T-helper 1 cell treated with Interleukin-12 subunit alpha and Interleukin-12 subunit beta and Interleukin-4 antibody, amounts not matched to agents 30 ng/mL and 1 ng/mL, for 36 hours (primary cell): ENCODE measurements around the gene TMEM163. TPM values are rescaled to one million over a fixed set of nuclear protein-coding genes. Genes with fewer than 3 reads are reported as not detected.

Experiments used
- intact Hi-C: fragments of 100-400 bp; cut with micrococcal nuclease; formaldehyde crosslinking; loops from one replicate; pipeline ENCODE4 v1.15.1; 2024
- total RNA-seq: library from RNA; stranded (reverse); gene quantifications from 2 replicates; pipeline ENCODE4 v1.2.3, GENCODE V29; 2022

Gene TMEM163
- total RNA-seq, 1 donor from 2014 or later, result 0.29 TPM

DNA sequence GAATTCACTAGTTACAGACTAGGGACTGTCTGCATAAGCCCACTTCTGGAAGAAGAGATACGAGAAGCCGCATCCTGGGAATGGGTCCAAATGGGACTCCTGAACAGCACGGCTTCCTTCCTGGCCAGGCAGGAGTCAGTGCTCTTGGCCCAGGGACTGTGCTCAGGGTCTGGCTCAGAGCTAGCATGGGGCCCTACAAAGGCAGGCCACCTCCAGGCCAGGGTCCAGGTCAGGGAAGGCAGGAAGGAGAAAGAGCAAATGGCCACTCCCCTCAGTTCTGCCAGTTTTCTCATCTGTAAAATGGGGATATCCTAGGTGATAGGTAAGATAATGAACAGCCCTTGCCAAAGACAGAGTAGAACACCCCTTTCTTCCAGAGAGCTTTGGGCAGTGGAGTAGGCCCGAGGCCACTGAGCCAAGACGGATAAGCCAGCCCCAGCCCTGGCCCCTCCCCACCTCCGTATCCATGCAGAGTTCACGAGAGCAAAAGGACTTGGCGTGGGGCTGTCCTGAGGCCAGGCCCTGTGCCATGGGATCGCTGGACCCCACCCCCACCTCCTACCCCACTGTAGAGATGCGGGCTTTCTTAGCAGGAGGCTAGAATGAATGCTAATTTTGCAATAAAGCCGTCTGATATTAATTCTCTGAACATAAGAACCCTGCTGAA, 274.9 kb downstream of the TMEM163 start:
- intact Hi-C loops, result no loop called here

DNA sequence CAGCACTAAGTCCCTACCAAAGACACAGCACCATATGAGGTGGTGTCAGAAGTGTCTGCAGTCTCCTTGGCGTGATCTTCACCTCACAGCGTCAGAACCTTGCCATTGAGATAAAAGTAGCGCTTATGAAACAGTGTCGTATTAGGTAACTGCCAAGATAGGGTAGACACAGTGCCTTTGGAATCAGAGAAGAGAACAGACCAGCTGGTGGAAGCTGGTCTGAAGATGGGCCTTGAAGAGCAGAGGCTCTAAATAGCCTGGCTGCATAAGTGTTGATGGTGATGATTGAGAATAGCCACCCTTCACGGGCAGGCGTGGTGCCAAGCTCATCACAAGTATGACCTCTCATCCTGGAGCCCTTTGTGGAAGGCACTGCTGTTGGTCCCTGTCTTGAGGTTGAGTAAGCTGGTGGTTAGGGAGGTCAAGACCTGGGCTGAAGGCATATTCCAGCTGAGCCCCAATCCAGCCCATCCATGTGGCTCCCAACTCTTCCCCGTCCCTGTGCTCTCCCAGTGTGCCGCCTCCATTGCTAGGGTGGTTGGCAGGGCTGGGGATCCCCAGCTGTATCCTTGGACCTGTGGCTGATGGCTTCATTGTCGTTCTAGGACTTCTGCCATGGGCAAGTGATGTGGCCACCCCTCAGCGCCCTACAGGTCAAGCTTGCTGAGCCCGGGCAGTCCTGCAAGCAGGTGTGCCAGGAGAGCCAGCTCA, 277.5 kb downstream of the TMEM163 start:
- intact Hi-C loops, result no loop called here

DNA sequence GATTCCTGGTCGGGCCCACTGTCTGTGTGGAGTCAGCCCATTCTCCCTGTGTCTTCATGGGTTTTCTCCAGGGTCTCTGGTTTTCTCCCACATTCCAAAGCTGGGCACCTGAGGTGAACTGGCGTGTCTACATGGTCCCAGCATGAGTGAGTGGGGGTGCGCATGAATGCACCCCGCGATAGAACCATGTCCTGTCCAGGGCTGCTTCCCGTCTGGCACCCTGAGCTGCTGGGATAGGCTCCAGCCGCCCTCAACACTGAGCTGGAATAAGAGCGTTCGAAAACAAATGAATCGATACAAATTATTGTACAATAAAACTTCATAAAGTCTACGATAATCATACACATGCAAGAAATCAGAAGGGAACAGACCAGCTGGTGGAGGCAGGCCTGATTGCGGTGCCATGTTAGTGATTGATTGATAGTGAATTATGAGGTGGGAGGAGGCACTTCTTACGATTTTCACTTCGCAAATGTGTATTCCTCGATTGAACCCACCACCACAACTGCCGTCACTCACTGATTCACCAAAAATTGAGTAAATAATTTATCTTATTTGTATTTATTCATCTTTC, 278.4 kb downstream of the TMEM163 start:
- intact Hi-C loops, result no loop called here

DNA sequence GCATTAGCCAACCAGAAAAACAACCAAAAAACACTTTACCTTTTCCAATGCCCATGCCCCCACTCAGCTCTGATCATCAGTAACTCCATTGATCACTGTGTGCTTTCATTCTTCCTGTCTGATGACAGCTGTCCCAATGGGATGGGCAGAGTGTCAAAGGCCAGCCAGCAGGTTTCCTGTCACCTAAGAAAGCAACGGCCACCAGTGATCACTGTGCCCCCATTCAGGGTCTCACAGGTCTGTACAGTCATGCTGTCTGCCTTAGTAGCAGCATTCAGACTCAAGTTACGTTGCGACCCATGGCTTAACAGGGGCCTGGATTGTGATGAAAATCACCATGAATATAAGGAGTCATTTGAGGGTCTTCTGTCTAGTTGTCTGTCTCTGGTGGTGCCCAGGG, 280.4 kb downstream of the TMEM163 start:
- intact Hi-C loops, result no loop called here

DNA sequence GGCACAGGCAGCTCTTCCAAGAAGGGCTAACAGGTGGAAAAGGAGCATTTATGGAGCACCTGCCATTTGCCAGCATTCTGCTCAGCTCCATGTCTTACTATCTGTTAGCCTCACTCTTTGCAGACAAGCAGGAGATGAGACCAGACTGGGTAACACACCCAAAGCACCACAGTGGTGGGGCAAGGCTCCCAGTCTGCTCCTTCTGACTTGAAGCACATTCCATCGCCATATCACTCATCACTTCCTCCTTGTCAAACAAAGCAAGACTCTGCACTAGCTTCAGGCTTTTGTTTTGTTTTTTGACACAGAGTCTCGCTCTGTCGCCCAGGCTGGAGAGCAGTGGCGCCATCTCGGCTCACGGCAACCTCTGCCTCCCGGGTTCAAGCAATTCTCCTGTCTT, 282.1 kb downstream of the TMEM163 start:
- intact Hi-C loops, result no loop called here

DNA sequence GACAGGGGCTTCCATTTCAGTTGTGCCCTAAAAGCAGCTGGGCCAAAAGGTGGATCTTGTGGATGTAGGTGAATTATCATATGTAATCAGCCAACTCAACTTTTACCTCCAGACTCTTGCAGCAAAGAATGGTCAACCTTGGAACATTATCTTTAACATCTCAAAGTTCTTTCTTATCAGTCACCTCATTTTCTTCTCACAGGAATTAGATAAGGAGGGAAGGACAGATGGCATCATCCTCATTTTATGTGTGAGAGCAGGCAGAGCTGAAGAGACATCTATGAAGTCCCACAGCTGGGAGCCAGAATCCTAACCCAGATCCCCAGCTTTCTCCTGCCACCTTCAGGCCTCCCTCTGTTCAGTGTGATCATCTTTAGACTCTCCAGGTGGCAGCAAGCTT, 282.9 kb downstream of the TMEM163 start:
- intact Hi-C loops, result no loop called here

DNA sequence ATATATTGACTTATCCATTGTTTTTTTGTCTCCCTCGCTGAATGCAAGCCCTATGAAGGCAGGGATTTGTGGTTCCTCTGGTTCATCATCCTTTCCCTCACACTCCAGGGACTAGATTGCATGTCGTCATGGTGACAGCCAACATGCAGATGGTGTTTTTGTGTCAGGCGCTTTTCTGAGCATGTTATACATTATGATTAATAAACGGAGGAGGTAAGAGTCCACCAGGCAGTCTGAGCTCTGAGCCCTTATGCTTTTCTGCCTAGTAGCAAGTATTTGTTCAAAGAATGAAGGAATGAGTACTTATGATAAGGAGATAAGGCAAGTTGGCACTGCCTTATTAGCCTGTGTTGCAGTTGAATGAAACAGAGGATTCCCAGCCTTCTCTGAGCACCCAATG, 283.3 kb downstream of the TMEM163 start:
- intact Hi-C loops, result no loop called here

DNA sequence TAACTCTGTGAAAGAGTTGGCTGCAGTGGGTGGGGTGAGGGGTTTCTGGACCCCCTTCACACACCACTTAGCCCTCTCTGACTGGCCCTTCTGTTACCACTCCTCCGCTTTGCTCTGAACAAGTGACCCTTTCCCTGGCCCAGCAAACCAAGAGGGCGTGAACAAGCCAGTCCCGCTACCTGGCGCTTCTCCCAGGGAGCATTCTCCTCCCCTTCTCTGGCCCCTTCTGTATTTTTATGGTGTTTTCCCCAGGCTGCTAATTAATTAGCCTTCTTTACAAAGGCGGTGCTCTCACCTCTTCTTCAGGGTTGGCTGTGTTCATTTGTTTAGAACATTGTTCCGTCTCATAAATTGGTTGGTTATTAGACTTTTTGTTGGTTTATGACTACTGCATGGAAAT, 284.8 kb downstream of the TMEM163 start:
- intact Hi-C loops, result no loop called here

DNA sequence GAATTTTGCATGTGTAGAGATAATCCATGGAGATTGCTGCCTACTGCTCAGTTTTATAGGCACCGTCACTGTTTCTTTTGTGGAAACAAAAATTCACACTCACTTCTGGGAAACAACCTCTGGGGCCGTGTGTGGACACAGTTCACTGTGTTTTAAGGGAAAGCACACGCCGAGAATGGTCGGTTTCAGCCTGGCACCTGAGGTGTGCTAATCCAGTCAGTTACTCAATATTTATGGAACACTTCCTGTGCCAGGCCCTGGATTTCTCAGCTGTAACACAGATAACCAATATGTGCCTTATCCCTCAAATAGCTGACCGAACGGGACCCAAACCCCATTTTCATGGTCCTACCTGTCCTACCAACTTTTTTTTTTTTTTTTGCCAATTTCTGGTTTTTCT, 285.3 kb downstream of the TMEM163 start:
- intact Hi-C loops, result no loop called here

DNA sequence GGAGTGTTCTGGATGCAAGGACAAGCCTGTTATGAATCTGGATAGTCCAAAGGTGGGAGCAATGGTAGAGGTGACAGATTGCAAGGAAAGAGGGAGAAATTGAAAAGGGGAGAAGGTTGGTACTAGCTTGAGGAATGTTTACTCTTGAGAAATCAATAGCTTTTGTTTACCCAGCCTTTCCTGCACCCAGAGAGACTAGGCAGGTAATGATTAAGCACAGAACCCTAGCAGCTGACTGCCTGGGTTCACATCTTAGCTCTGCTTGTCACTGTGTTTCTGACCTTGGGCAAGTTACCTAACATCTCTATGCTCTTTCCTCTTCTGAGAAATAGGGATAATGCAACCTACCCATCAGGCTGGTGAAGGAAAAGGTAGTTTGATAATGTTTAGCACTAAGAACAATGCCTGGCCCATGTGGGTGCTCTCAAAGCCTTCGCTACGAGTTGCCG, 286.3 kb downstream of the TMEM163 start:
- intact Hi-C loops, result no loop called here

DNA sequence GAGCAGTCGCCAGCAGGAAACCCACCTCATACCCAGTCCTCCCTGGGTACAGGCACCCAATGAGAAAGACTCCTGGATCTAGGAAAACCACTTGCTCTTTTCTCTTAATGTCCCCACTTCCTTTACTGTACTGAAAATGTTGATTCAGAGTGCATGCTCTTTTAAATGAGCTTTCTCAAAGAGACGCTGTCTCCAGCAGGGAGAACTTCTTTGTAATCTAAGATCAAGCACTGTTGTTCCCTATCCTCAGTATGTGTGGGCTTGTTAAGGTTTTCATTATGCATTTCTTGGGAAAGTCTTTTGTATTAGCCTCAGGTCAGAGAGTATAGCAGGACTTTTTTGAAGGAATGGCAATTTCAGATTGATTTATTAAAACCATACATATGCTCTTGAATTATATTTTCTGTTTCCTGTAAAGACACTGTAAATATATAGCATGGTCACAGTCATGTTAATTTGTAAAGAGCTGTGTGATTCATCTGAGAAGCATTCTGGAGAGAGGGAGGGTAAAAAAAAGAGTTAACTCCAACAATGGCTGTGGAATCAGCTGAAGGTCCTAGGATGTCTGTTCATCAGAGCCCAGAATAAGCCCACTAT, 286.9 kb downstream of the TMEM163 start:
- intact Hi-C loops, result no loop called here

DNA sequence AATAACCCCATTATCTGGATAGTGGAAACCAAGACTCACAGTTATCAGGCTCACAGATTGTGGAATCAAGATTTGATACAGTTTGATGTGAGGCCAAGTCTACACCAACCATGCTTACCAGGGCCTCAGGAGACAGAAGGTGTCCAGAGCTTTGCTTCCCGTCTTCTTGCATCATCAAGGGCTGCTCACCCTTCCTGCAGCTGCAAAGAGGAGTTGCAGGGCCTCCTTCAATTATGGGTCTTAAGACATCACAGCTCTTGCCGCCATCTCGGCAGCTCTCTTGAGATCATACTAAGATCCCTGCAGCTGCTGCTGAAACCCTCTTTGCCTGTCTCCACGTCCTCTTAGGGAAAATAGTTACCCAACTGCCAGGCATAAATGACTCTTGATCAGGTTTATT, 288.9 kb downstream of the TMEM163 start:
- intact Hi-C loops, result no loop called here

DNA sequence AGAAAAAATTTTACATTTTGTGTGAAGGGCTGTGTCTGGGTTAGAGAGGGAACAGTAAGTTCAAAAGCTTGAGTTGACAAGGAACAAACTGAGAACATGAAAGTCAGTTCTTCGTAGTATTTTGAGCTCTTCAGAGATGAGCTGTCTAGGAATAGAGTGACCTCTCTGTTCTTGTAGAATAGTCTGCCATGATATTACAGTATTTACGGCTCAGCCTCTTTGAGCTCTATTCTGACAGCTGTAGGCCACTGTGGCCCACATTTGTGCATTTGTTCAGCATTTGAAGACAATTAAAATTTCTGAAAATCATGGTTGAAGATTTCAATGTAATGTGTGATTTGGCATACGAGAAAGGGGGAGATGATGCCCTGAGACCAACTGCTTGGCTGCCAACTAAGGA, 292.1 kb downstream of the TMEM163 start:
- intact Hi-C loops, result no loop called here

DNA sequence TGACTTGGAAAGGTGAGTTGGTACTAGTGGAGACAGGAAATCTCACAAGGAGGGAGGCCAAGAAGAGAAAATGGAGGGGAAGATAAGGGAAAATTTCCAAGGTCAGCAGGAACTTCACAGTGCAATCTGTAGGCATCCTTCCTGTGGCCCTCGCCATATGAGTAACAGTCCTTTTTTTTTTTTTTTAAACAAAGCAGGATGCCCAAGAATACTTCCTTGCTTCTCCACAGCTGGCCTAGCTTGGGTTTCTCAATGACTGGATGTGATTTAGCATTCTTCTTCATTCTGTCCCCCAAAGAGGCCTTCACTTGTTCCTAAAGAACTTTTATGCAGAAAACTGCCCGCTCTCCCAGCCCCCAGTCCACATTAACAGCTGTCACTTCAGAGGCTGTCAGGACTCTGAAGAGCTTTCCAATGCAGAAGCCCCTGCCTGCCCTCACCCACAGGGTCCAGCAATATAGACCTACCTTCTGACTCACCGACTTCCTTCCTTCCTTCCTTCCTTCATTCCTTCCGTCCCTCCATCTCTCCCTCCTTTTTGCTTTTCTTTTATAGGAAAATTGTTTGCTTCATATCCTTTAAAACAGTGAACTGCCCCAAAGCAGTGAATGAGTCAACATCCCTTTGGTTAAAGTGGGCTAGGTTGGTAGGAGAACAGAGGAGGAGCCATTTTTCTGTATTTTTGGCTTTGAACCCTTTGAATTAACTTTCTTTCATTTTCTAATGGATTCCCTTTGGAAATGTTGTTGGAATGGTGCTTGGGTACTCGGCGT, 292.9 kb downstream of the TMEM163 start:
- intact Hi-C loops, result no loop called here

DNA sequence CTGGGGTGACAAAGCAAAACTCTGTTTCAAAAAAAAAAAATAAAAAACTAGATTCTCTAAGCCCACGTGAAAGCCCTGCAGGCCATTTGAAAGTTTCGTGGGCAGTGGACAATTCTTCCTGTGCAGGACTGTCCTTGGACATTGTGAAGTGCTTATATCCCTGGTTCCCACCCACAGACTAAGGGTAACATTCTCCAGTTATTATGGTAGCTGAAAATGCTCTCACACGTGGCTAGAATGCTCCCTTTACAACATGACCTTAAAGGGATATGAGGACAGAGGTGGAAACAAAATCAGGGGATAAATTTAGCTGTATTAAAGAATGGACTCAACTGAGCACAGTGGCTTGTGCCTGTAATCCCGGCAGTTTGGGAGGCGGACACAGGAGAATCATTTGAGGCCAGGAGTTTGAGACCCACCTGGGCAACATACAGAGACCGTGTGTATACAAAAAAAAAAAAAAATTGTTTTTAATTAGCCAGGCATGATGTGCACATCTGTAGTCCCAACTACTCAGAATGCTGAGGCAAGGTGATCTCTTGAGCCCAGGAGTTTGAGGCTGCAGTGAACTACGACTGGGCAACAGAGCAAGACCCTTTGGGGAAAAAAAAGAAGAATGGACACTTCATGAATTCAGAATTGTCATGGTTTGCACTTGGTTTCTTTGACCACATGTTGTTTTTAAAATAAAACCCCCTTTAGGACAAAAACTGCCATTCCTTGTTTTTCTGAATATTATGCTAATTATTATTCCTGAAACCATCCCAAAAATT, 297.1 kb downstream of the TMEM163 start:
- intact Hi-C loops, result no loop called here

DNA sequence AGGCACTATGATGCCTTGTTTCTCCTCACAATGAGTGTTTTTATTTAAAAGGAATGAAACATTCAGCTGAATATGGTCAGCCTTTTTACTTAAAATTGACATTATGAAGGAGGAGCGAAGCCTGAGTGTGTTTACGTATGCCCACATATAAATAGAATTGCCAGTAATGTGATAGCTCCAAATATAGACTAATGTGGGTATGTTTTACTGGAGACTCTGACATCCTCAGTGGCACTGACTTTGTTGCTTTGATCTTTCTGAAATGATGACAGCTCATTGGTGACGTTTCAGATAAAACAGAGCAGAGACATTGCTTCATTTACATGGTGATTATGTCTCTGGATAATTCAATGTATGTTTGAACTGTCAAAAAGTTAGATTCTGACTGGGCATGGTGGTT, 297.9 kb downstream of the TMEM163 start:
- intact Hi-C loops, result no loop called here

DNA sequence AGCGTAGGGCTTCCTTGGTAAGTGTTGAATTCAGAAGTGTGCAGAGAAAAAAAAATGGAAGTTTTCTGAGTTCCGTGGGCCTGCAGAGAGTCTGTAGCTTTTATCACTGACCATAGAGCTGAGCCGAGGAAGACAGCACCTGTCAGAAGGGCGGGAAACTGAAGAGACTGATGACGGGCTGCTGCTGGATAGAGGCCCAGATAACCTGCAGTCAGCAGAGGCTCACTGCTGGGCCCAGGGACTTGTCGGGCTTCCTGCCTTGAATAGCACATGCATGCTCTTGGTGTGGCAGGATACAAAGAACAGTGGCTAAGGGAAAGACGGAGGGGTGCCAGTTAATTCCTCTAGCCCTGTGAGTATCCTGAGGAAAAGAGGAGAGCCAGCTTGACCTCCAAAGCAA, 298.5 kb downstream of the TMEM163 start:
- intact Hi-C loops, result no loop called here

DNA sequence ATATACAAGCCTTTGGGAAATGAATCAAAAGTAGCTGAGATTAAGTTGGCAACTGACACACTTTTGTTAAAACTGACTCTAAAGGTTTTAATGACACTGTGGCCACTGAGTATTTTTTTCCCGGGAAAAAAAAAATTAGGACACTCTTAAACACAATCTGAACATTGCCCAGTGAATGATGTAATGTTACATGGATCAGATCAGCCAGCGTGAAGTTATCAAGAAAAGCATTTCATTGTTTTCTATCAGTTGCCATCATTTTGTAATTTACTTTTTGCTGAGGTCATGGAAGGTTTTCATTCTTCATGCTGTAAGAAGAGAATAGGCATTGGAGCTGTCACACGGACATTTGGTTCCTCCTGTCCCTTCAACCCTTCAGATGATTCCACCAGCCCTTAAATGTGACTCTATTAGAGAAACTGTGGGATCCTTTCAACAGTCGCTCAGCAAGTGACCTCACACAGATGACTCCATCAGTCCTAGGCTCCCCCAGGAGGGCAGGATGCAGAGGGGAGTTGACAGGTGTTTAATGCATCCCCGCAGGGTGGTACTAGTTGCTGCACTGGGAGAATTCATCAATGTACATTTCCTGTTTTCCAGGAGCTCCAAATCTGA, 300.7 kb downstream of the TMEM163 start:
- intact Hi-C loops, result no loop called here

DNA sequence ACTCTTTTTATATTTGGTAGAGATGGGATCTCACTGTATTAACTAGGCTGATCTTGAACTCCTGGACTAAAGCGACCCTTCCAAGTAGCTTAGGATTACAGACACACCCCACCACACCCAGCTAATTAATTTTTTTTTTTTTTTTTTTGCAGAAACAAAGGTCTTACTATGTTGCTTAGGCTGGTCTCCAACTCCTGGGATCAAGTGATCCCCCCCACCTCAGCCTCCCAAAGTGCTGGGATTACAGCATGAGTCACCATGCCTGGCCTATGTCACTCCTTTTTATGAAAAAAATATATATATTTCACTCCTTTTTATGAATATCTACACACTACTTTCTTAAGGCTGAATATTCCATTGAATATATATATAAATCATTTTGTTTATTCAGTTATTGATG, 302.2 kb downstream of the TMEM163 start:
- intact Hi-C loops, result no loop called here

DNA sequence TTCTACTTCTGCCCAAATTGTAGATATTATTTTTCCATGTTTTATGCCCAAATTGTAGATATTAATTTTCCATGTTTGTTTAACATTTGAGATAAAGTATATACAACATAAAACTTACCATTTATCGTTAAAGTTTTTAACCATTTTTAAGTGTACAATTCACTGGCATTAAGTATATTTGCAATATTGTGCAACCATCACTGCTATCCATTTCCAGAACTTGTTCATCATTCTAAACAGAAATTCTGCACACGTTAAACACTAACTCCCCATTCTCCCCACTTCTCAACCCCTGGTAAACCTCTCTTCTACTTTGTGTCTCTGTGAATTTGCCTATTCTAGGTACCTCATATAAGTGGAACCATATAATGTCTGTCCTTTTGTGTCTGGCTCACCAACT, 302.8 kb downstream of the TMEM163 start:
- intact Hi-C loops, result no loop called here
